Left ventricle myocardium inferior (tissue), 1 donor: ENCODE results near the gene FAM120B. TPM values are rescaled to one million over a fixed set of nuclear protein-coding genes. Genes with fewer than 3 reads are reported as not detected.

Experiments used
- DNase-seq: peaks from one replicate; pipeline ENCODE4 v3.0.0-alpha.2; 2020
- H3K27ac ChIP-seq: fragments of 200-600 bp; replicated peaks from 2 replicates; pipeline ENCODE4 v1.8.0; 2021
- H3K27me3 ChIP-seq: fragments of 200-600 bp; 2 replicates; pipeline ENCODE4 v1.8.0; 2021; ENCODE audit warnings: low read depth
- H3K36me3 ChIP-seq: fragments of 200-600 bp; 2 replicates; pipeline ENCODE4 v1.8.0; 2021
- H3K4me1 ChIP-seq: fragments of 200-600 bp; 2 replicates; pipeline ENCODE4 v1.8.0; 2021
- H3K4me3 ChIP-seq: fragments of 200-600 bp; 2 replicates; pipeline ENCODE4 v1.8.0; 2021; ENCODE audit warnings: mild to moderate bottlenecking, moderate library complexity
- H3K9me3 ChIP-seq: fragments of 200-600 bp; replicated peaks from 2 replicates; pipeline ENCODE4 v1.8.0; 2021
- CTCF ChIP-seq: fragments of 200-600 bp; IDR thresholded peaks from 2 replicates; pipeline ENCODE4 v1.8.0; 2021; ENCODE audit warnings: antibody characterized with exemption, mild to moderate bottlenecking, borderline replicate concordance
- intact Hi-C: fragments of 100-400 bp; cut with micrococcal nuclease; formaldehyde crosslinking; loops from one replicate; pipeline ENCODE4 v1.11.0; 2022
- long read RNA-seq: library from polyadenylated mRNA; unstranded; transcript quantifications from one replicate; pipeline ENCODE4 v2.0.0, GENCODE V29; 2021
- total RNA-seq: library from RNA; stranded (reverse); fragmentation: NEBNext Ultra II Directional; extraction: Animal tissue kit (Norgen Biotek cat#: 25700); gene quantifications from one replicate; pipeline ENCODE4 v1.2.1, GENCODE V29; 2021
- donor health status: DM: no; HTN: yes; CAD: no; lungs with severe emphysema.

FAM120B gene
- total RNA-seq, result 20.1 TPM
- long read RNA-seq, full-length matches to known transcripts, result 44 of 57 reads
- long read RNA-seq, partial matches to known transcripts, result 5 of 57 reads
- long read RNA-seq, other reads (novel, unspliced or antisense), result 8 of 57 reads

GRCh38 chr6:170306324-170307079, at the start of gene FAM120B:
FAM120B (plus strand) TSS chr6:170306758; CDS start chr6:170317391, 10,633 bp downstream.
- H3K4me1 ChIP-seq, result peaks cover 66% of the 10 kb centered on the region
- H3K36me3 ChIP-seq, result no peaks in the 10 kb centered on the region
- H3K4me3 ChIP-seq, result peak within 1 kb of the TSS; percentile 98
- TF ChIP-seq CTCF, result no peak
- peak; percentile 97 for DNase-seq
- peak within 1 kb of the TSS; percentile 94 for H3K27ac ChIP-seq
- no peaks in the 10 kb centered on the region for H3K27me3 ChIP-seq
- H3K9me3 ChIP-seq, result no peaks in the 10 kb centered on the region
- intact Hi-C loops, result loop anchor here (10.0 kb wide), 1 partner anchor 472 kb away; no protein-coding TSS in a partner anchor

- H3K27me3 ChIP-seq, result peaks cover 4% of the 10 kb centered on the region
- intact Hi-C loops, result no loop called here
- no peak overlapping the region for H3K4me3 ChIP-seq
- no peak for DNase-seq
- H3K4me1 ChIP-seq, result no peaks in the 10 kb centered on the region
- no peaks in the 10 kb centered on the region for H3K9me3 ChIP-seq
- no peak for TF ChIP-seq CTCF
- no peaks in the 10 kb centered on the region for H3K36me3 ChIP-seq
- H3K27ac ChIP-seq, result no peak overlapping the region
Measured at GRCh38 chr6:170257376-170257775, 49.2 kb upstream of the FAM120B start.

GRCh38 chr6:170258407-170258806, 48.2 kb upstream of the FAM120B start:
- Histone ChIP-seq H3K27me3 (no peaks in the 10 kb centered on the region), H3K4me1 (no peaks in the 10 kb centered on the region), H3K36me3 (no peaks in the 10 kb centered on the region), H3K4me3 (no peak overlapping the region), H3K9me3 (no peaks in the 10 kb centered on the region), H3K27ac (peak overlapping the region; percentile 51)
- no peak for DNase-seq
- no peak for TF ChIP-seq CTCF
- intact Hi-C loops, result no loop called here

- H3K4me1 ChIP-seq, result no peaks in the 10 kb centered on the region
- DNase-seq, result no peak
- H3K4me3 ChIP-seq, result no peak overlapping the region
- H3K9me3 ChIP-seq, result no peaks in the 10 kb centered on the region
- TF ChIP-seq CTCF, result no peak
- H3K36me3 ChIP-seq, result no peaks in the 10 kb centered on the region
- no peaks in the 10 kb centered on the region for H3K27me3 ChIP-seq
- H3K27ac ChIP-seq, result no peak overlapping the region
- intact Hi-C loops, result no loop called here
Measured at GRCh38 chr6:170259278-170259677, 47.3 kb upstream of the FAM120B start.

GRCh38 chr6:170260686-170261085, 45.9 kb upstream of the FAM120B start:
- Histone ChIP-seq H3K4me1 (peaks cover 5% of the 10 kb centered on the region), H3K4me3 (no peak overlapping the region), H3K9me3 (no peaks in the 10 kb centered on the region), H3K27me3 (no peaks in the 10 kb centered on the region), H3K36me3 (no peaks in the 10 kb centered on the region), H3K27ac (no peak overlapping the region)
- no peak for TF ChIP-seq CTCF
- DNase-seq, result no peak
- intact Hi-C loops, result no loop called here
